H1 (cell line): ENCODE data around the gene NDRG4. TPM values are rescaled to one million over a fixed set of nuclear protein-coding genes. Genes with fewer than 3 reads are reported as not detected.

Source experiments
- SIN3A ChIP-seq, 2 experiments: IDR thresholded peaks in 1 of 2; conservative IDR thresholded peaks in 1 of 2; 2 replicates each; pipeline ENCODE4 v1.6.1; 2011 to 2012; ENCODE audit warnings: low read length in 2 of 2, improper control_type of control experiment in 1 of 2, low read depth in 1 of 2, mild to moderate bottlenecking in 1 of 2
- SP2 ChIP-seq: IDR thresholded peaks from 2 replicates; pipeline ENCODE4 v1.6.1; 2012; ENCODE audit warnings: mild to moderate bottlenecking, low read length, inconsistent platforms
- TAF1 ChIP-seq: IDR thresholded peaks from 2 replicates; pipeline ENCODE4 v1.6.1; 2011; ENCODE audit warnings: mild to moderate bottlenecking, low read depth, low read length
- ZNF274 ChIP-seq: IDR thresholded peaks from 2 replicates; pipeline ENCODE4 v1.7.0; 2012; ENCODE audit warnings: low read length, borderline replicate concordance; ENCODE audit errors: extremely low read depth
- polyA plus RNA-seq, 7 experiments: library from polyadenylated mRNA; depleted of rRNA in 3 of 7; stranded (reverse) in 5 of 7; unstranded in 2 of 7; fragments of >200 nt in 5 of 7; fragments of 200-250 nt in 2 of 7; gene quantifications; 1 replicate in 5 of 7; 2 replicates in 1 of 7; 4 replicates in 1 of 7; pipeline versions ENCODE4 v1.2.1 to v1.2.3, GENCODE V29; 2011 to 2013; ENCODE audit warnings: missing spikeins in 2 of 7, mixed read lengths in 2 of 7
- total RNA-seq: library from RNA; stranded (reverse); fragmentation: NEBNext Ultra II Directional; extraction: Animal tissue kit (Norgen Biotek cat#: 25700); gene quantifications from 2 replicates; pipeline ENCODE4 v1.2.1, GENCODE V29; 2021
- TF ChIP-seq, protein P1 (sequence below): fragments of 300-600 bp; sonication (generic); IDR thresholded peaks from 2 replicates; pipeline ENCODE4 v1.7.1; 2012; ENCODE audit warnings: low read length, moderate library complexity, mild to moderate bottlenecking, inconsistent platforms; ENCODE audit not compliant: insufficient replicate concordance
- TF ChIP-seq, protein P2 (sequence below), 3 experiments: IDR thresholded peaks; 1 replicate in 2 of 3; 2 replicates in 1 of 3; pipeline versions ENCODE4 v1.5.1 to v1.6.1; 2011; ENCODE audit warnings: low read length in 3 of 3, mild to moderate bottlenecking in 3 of 3, inconsistent platforms in 2 of 3, low read depth in 1 of 3, moderate library complexity in 1 of 3; ENCODE audit not compliant: insufficient read depth in 1 of 3; ENCODE audit errors: control extremely low read depth in 1 of 3

Gene NDRG4
- total and polyA plus RNA-seq, 2 of the 8 experiments (the other 6 are each of a cell fraction or from before 2014, with no cell fraction given): 20.8 to 30.9 TPM

DNA sequence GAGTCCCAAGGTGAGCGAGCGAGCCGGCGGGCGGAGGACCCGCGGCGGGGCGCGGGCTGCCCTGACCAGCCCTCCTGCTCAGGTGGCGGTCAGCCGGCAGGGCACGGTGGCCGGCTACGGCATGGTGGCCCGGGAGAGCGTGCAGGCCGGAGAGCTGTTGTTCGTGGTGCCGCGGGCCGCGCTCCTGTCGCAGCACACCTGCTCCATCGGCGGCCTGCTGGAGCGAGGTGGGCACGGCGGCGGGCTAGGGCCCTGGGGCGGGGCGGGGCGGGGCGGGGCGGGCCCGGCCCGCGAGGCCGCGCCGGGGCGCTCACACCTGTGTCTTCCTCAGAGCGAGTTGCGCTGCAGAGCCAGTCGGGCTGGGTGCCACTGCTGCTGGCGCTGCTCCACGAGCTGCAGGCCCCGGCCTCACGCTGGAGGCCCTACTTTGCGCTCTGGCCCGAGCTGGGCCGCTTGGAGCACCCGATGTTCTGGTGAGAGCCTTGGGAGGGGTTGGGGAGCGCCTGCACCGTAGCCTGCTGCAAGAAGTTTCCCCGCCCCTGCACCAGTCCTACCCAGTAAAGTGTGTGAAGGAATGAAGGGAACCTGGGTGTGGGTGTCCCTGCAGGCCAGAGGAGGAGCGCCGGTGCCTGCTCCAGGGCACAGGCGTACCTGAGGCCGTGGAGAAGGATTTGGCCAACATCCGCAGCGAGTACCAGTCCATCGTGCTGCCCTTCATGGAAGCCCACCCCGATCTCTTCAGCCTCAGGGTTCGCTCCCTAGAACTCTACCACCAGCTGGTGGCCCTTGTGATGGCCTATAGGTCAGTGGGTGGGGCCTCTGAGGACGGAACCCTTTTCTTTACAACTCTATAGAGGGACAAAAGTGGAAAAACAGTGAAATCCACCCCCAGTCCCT, 16.2 kb downstream of the NDRG4 start (continued):
- TF ChIP-seq, protein P1, sequence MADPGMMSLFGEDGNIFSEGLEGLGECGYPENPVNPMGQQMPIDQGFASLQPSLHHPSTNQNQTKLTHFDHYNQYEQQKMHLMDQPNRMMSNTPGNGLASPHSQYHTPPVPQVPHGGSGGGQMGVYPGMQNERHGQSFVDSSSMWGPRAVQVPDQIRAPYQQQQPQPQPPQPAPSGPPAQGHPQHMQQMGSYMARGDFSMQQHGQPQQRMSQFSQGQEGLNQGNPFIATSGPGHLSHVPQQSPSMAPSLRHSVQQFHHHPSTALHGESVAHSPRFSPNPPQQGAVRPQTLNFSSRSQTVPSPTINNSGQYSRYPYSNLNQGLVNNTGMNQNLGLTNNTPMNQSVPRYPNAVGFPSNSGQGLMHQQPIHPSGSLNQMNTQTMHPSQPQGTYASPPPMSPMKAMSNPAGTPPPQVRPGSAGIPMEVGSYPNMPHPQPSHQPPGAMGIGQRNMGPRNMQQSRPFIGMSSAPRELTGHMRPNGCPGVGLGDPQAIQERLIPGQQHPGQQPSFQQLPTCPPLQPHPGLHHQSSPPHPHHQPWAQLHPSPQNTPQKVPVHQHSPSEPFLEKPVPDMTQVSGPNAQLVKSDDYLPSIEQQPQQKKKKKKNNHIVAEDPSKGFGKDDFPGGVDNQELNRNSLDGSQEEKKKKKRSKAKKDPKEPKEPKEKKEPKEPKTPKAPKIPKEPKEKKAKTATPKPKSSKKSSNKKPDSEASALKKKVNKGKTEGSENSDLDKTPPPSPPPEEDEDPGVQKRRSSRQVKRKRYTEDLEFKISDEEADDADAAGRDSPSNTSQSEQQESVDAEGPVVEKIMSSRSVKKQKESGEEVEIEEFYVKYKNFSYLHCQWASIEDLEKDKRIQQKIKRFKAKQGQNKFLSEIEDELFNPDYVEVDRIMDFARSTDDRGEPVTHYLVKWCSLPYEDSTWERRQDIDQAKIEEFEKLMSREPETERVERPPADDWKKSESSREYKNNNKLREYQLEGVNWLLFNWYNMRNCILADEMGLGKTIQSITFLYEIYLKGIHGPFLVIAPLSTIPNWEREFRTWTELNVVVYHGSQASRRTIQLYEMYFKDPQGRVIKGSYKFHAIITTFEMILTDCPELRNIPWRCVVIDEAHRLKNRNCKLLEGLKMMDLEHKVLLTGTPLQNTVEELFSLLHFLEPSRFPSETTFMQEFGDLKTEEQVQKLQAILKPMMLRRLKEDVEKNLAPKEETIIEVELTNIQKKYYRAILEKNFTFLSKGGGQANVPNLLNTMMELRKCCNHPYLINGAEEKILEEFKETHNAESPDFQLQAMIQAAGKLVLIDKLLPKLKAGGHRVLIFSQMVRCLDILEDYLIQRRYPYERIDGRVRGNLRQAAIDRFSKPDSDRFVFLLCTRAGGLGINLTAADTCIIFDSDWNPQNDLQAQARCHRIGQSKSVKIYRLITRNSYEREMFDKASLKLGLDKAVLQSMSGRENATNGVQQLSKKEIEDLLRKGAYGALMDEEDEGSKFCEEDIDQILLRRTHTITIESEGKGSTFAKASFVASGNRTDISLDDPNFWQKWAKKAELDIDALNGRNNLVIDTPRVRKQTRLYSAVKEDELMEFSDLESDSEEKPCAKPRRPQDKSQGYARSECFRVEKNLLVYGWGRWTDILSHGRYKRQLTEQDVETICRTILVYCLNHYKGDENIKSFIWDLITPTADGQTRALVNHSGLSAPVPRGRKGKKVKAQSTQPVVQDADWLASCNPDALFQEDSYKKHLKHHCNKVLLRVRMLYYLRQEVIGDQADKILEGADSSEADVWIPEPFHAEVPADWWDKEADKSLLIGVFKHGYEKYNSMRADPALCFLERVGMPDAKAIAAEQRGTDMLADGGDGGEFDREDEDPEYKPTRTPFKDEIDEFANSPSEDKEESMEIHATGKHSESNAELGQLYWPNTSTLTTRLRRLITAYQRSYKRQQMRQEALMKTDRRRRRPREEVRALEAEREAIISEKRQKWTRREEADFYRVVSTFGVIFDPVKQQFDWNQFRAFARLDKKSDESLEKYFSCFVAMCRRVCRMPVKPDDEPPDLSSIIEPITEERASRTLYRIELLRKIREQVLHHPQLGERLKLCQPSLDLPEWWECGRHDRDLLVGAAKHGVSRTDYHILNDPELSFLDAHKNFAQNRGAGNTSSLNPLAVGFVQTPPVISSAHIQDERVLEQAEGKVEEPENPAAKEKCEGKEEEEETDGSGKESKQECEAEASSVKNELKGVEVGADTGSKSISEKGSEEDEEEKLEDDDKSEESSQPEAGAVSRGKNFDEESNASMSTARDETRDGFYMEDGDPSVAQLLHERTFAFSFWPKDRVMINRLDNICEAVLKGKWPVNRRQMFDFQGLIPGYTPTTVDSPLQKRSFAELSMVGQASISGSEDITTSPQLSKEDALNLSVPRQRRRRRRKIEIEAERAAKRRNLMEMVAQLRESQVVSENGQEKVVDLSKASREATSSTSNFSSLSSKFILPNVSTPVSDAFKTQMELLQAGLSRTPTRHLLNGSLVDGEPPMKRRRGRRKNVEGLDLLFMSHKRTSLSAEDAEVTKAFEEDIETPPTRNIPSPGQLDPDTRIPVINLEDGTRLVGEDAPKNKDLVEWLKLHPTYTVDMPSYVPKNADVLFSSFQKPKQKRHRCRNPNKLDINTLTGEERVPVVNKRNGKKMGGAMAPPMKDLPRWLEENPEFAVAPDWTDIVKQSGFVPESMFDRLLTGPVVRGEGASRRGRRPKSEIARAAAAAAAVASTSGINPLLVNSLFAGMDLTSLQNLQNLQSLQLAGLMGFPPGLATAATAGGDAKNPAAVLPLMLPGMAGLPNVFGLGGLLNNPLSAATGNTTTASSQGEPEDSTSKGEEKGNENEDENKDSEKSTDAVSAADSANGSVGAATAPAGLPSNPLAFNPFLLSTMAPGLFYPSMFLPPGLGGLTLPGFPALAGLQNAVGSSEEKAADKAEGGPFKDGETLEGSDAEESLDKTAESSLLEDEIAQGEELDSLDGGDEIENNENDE: no peak
- TF ChIP-seq TAF1 (peak; percentile 74), SIN3A (conservative IDR thresholded peaks at IDR 0.05 in 1 of 2, IDR thresholded peaks at IDR 0.05 in 1 of 2; ENCODE audit: low read depth in 1 of 2, low read length in 2 of 2) (no peak), SP2 (no peak), ZNF274 (no peak)
- TF ChIP-seq, protein P2, sequence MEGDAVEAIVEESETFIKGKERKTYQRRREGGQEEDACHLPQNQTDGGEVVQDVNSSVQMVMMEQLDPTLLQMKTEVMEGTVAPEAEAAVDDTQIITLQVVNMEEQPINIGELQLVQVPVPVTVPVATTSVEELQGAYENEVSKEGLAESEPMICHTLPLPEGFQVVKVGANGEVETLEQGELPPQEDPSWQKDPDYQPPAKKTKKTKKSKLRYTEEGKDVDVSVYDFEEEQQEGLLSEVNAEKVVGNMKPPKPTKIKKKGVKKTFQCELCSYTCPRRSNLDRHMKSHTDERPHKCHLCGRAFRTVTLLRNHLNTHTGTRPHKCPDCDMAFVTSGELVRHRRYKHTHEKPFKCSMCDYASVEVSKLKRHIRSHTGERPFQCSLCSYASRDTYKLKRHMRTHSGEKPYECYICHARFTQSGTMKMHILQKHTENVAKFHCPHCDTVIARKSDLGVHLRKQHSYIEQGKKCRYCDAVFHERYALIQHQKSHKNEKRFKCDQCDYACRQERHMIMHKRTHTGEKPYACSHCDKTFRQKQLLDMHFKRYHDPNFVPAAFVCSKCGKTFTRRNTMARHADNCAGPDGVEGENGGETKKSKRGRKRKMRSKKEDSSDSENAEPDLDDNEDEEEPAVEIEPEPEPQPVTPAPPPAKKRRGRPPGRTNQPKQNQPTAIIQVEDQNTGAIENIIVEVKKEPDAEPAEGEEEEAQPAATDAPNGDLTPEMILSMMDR (IDR thresholded peaks at IDR 0.05; ENCODE audit: control extremely low read depth in 1 of 3, insufficient read depth in 1 of 3, low read depth in 1 of 3, low read length in 3 of 3): 0 out of 4 replicates have a peak, but pooled peaks of 1 of the 3 experiments have one; percentile 4
